GM19043 (cell line): ENCODE measurements around the gene PPM1M.

Experiments used
- ATAC-seq: cut with Tn5 transposase; IDR thresholded peaks from one replicate; pipeline ENCODE4 v1.9.1; 2021; ENCODE audit warnings: low read depth; ENCODE audit not compliant: unreplicated experiment

PPM1M gene

GRCh38 chr3:52292247-52293065 is 46.9 kb downstream of the PPM1M start:
- ATAC-seq, result no peak

GRCh38 chr3:52293491-52294319 is 48.1 kb downstream of the PPM1M start:
- no peak for ATAC-seq

DNA sequence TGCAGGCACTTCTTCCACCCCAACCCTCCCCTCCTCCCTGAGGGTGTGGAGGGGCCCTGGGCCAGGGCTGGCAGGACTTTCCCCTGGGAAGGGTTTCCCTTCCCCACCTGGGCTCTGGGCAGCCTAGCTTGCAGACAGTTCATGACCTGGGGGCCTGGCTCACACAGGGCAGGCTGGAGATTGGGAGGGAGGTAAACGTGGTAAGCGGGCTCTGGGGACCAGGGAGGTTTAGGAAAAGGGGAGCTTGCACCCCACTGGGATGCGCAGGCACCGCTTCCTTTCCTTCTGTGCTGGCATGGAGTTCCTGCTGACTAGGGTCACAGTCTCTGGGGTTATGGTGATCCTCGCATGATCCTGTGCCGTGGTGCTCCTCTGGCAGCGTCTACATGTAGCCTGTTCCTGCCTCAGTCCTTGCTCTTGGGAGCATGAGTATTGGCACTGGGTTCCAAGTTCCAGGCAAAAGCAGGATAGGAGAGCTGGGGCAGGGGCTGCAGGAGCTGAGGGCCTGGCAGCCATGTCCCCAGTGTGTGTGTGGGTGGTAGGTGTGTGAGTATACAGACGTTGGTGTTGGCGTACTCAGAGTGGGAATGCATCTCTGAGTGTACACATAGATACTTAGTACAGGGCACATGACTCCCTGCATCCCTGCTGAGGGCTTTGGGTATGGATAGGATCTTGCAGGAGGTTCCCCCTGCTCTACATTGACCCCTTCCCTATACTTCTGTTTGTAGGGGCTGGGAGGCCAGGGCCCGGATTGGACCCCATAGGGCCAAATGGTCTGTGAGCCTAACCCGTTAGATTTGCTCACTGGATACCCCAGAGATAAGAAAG is 49.0 kb downstream of the PPM1M start:
- no peak for ATAC-seq

GRCh38 chr3:52295671-52296208 is 50.2 kb downstream of the PPM1M start:
- no peak for ATAC-seq

DNA sequence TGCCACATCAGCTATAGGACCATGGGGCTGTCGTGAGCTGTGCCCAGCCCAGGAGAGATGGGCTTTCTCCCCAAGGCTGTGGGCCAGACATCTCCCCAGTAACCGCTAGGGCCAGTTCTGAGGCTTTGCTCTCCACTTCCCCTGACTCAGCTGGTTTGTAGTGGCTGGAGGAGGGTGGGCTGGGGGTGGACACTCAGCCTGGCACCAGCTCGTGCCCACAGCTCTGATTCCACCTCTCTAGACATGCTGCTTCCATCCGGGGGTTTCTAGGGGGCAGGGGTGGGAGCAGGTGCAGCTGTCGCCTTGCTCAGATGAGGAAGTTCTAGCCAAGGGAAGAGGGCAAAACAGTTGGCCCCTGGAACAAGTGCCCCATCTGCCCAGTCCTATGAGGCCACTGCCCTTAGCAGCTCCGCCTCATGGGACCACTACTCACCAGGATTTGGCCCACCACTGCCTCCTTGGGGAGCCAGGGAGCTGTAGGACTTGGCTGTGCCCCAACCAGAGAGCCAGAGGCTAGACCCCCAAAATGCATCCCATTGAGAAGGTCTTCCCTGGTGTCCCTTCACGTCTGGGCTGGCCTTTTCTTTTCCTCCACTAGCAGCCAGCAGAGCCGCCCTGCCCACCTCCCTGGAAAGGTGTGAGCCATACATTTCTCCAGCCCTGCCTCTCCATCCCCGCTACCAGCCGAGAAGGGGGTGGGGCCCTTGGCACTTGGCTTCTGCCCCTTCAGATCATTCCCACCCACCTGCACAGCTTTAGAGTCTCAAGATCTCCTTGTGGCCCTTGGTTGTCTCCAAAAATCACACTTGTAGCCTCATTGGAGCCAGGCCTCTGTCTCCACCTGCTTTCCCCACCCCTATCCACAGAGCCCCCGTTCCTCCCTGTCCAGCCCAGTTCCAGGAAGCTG is 51.9 kb downstream of the PPM1M start:
- no peak for ATAC-seq

DNA sequence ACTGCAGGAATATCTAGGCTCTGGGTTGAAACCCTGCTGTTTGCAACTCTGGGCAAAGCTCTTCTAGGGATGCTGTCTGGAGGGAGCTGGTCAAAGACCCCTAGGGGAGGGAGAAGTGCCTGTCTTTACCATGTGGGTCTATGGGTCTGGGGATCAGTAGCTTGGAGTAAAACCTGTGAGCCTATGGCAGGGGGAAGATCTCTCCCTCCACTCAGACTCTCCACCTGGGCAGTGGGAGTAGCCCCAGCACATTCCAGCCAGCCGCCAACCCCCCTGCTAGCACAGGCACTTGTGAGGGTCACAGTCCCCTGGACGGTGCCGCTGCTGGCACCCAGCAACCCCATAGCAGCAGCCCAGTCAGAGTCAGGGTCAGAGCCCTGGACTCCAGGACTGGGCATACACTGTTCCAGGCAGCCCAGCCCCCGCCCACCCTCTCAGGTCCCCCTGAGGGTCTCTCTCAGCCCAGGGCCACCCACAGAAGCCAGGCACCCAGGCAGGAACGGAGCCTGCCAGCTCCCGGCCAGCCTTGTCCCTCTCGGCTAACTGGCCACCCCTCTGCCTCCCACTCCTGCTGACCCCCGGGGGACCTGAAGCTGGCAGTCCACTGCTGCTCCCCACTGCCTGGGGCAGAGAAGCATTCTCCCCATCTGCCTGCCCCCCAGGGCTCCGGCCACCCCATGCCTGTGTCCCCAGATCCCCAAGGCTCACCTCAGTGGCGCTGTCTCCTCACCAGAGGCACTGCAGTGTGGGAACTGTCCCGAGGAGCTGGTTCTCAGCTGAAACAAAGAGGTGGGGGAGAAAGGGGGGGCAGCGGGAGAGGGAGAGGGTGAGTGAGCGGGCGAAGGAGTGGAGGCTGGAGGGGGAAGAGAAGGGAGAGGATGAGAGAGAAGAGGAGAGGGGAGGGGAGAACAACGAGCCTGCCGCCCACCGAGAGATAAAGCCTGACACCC is 52.9 kb downstream of the PPM1M start:
- ATAC-seq, result no peak

GRCh38 chr3:52299247-52299878 is 53.8 kb downstream of the PPM1M start:
- ATAC-seq, result no peak
